ELF-1 (cell line): Measurements from ENCODE around the gene GRIFIN.
"Not testable (repeated sequence)": the region's sequence is repeated elsewhere in the genome, so short reads cannot be mapped to it uniquely, and the experiment has no call there.

ENCODE experiments used
- DNase-seq: peaks from one replicate; pipeline ENCODE4 v3.0.0-alpha.2; 2016; ENCODE audit warnings: low read depth, low spot score

The GRIFIN gene

DNA sequence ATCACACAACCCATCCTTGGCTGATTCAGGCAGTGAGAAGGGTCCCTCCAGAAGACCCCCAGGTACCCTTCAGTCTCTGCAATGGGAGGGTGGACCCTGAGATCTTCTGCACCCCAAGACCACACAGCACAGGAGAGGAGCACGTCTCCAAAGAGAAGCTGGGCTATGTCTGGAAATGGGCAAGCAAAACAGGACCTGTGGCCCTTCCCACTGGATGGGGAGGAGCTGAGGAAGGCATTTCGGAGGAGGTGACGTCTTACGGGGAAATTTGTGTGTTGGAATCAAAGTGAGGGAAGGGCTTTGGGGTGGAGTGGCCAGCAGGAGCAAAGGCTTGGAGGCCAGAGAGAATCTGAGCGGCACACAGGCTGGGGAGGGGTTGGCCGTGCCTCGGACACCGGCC, 16.5 kb downstream of the GRIFIN start:
- DNase-seq: no peak

DNA sequence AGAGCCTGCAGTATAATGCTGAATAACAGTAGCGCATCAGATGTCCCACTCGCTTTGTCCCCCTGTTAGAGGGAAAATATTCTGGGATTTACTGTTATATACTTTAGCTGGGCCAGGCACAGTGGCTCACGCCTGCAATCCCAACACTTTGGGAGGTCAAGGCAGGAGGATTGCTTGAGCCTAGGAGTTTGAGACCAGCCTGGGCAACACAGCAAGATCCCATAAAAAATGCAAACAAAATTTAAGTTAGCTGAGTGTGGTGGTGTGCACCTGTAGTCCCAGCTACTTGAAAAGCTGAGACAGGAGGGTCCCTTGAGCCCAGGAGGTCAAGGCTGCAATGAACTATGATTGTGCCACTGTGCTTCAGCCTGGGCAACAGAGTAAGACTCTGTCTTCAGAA, 22.3 kb downstream of the GRIFIN start:
- DNase-seq: not testable (repeated sequence)

DNA sequence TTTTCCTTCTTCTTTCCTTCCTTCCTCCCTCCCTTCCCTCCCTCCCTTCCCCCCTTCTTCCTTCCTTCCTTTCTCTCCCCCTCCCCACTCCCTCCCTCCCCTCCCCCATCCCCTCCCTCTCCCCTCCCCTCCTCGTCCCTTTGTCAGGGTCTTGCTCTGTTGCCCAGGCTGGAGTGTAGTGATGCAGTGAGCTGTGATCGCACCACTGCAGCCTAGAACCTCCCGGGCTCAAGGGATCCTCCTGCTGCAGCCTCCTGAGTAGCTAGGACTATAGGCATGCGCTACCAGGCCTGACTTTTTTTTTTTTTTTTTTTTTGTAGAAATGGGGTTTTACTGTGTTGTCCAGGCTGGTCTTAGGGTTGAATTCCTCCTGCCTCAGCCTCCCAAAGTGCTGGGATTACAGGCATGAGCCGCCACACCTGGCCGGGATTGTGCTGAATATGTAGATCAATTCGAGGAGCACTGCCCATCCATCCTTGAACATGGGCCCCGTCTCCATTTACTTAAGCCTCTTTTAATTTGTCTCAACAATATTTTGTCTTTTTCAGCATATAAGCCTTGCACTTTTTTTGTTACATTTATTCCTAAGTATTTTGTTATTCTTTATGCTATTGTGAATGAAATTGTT, 23.4 kb downstream of the GRIFIN start:
- no peak for DNase-seq

DNA sequence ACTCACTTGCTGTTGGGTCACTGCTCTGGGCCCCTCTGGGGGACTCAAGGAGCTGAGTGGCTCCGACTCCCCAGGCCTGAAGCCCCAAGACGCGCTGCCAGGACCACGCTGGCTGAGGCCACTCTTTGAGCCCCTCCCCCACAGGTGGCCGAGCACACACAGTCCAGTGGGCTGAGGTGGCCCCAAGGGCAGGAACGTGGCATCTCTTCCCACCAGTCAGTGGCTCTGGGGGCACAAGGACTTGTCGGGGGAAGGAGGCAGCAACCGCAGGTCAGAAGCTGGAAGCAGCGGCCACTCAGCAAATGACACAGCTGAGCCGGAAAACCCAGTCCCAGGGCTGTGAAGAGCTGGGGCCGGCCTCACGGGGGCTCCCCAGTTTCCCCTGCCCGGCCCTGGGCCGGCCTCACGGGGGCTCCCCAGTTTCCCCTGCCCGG, 24.1 kb downstream of the GRIFIN start:
- no peak for DNase-seq

DNA sequence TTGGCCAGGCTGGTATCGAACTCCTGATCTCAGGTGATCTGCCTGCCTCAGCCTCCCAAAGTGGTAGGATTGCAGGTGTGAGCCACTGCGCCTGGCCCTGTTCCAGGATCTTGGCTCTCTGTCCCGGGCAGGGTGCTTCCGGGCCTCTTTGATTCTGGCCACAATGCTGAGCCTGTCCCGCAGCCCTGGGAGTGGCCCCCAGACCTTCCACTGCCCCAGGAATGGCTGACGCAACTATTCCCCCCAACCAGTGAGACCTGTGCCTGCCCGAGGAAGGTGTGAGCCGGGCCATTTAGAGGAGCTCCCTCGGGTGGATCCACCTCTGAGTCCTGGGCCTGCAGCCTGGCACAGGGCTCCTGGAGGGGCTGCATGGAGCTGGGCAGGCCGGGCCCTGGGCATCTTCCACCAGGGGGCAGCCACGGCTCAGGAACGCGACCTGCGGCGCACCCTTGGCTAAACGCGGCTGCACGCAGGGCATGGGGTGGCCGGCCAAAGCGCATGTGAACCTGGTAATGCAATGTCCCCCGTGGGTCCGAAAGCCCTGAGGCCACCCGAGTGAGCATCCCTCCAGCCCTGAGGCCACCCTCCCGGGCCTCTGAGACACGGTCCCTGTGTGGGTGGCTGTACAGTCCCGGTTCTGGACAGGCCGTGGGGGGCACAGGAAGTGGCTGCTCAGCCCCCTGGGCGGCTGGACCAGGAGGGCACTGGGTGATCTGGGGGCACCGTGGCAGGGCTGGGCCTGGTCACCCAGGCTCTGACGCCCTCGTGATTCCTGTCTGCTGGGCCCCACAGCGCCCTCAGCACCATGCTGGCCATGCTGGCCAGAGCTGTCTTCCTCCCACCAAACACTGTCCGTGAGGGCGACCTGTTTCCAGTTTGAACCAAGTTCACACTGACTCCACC, 24.8 kb downstream of the GRIFIN start:
- DNase-seq: peak; percentile 89

DNA sequence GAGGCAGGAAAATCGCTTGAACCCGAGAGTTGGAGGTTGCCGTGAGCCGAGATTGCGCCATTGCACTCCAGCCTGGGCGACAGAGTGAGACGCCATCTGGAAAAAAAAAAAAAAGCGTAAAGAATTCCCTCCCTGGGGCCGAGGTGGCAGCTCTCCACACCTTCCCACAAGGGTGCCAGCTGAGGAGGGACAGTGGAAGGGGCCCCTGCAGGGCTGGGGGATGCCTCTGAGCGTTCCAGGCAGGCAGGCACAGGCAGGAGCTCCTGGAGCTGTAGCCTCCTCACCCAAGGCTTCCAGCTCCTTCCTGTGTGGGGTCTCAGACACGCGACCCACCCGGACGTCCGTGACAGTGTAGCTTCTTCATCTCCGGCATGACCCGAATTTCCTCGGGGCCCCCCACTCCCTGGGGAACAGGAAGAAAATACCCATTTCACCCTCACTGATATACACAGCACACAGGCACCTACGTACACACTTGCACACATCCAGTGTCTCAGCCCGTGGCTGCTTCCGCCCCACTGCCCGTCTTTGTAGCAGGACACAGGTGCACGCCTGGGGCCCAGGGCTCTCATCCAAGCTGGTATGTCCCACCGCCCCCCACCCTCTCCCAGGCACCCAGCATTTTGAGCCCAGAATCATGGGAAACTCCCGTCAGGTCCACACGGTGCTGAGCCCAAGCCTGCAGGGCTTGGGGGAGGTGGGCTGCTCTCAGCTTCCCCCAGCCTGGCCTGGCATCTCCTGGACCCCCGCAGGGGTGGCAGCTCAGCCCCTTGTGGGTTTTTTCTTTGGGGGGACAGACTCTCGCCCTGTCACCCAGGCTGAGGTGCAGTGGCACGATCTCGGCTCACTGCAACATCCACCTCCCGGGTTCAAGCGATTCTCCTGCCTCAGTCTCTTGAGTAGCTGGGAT, 25.7 kb downstream of the GRIFIN start:
- no peak for DNase-seq

DNA sequence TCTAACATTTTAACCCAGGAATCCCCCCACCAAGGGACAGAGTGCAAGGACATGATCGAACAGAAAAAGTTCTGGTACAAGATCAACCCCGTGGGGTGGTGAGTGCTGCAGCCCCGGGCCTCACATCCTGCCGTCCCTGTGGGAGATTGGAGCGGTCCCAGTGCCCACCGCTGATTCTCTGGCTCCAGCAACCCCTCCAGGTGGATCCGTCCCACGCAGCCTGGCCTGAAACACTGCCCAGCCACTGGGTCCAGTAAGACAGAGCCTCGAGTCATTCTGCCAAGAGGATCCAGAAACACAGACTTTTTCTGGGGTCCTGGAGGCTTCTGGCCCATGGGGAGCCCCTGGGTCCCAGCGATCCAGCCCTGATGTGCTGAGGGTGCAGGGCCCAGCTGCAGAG, 29.5 kb downstream of the GRIFIN start:
- no peak for DNase-seq

DNA sequence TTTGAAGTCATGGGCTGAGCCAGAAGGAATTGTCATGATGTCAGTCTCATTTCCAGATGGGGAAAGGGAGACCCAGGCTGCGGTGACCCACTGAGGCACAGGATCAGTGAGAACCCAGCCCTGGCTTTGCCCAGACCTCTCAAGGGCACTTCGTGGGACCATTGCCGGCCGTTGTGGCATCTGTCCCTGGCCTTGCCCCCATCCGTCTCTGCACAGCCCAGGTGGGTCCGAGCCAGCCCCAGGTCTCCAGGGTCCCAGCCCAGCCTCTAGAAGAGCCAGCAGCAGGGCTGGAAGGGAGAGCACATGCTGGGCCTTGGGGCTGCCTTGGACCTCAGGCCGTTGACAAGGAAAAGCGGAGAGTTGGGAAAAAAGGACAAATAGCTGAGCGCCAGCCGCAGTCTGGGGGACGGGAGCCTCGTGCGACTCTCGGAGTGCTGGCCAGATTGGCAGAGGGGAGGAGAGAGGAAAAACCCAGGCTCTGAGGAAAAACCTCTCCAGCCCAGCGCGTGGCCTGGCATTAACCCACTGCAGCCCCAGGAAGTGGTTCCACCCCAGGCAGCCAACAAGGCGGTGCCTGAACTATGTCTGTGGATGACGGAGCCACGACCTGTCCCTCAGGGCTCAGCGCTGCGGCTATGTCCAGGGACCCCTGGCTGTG, 30.2 kb downstream of the GRIFIN start:
- DNase-seq: no peak

DNA sequence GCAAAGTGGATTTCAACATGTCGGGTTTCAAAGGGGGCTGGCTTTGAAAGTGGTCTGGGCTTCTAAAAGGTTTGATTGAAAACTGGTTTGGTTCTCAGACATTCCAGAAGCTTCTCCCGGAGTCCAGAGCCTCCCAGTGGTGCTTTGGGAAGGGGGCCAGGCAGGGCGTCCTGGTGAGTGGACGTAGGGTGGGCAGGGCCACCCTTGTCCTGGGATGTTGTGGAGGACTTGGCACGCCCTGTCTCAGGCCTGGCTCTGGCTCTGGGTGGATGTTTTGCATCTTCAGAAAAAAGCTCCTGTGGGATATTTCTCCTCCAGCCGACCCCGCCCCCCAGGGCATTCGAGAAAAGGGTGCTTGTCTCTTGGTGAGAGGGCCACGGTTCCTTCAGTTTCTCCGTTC, 31.2 kb downstream of the GRIFIN start:
- no peak for DNase-seq

DNA sequence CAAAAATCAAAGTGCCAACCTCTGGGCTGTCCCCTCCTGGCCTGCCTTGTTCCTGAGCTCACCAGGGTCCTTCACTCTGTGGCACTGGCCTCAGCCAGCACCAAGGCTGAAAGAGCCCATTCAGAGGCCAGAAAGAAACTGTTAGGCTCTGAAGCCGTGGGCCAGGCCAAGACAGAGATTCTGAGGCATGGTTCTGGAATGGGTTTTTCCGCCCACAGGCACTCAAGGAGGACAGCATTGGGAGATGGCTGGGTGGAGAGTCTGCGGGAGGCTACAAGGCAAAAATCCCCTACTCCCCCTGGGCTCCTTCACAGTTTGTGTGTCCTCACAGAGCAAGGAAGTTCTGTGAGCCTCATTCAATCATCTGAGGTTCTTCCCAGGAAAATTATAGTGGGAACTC, 31.7 kb downstream of the GRIFIN start:
- no peak for DNase-seq

DNA sequence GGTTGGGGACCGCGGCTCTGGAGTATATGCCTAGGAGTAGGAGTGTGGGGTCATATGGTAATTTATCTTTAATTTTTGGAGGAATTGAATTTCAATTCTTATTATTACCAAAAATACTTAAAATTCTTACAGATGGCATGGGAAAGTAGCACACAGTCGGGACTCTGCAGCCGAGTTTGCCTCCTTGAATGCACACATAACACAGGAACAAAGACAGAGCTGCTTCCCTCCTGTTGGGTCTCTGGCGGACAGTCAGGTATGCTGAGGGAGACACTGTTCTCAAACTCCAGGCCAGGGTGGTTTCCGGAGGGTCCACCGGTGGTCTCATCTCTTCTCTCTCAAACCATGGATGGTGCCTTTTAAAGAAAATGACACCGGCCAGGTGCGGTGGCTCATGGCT, 32.7 kb downstream of the GRIFIN start:
- DNase-seq: no peak

DNA sequence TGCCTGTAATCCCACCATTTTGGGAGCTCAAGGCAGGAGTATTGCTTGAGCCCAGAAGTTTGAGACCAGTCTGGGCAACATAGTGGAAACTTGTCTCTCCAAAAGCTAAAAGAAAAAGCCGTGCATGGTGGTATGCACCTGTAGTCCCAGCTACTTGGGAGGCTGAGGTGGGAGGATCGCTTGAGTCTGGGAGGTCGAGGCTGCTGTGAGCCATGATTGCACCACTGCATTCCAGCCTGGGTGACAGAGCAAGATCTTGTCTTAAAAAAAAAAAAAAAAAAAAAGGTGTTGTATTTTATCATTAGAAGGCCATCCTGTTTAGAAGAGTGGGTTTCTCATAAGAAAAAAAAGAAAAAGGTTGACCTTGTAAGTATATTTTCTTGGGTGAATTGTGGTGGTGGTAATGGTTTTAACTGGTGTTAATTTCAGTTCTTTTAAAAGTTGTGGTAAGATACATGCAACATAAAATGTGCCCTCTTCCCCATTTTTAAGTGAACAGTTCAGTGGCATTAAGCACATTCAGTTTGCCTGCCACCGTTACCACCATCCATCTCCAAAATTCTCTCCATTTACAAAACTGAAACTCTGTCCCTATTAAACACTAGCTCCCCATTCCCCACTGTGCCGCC, 34.7 kb downstream of the GRIFIN start:
- no peak for DNase-seq

DNA sequence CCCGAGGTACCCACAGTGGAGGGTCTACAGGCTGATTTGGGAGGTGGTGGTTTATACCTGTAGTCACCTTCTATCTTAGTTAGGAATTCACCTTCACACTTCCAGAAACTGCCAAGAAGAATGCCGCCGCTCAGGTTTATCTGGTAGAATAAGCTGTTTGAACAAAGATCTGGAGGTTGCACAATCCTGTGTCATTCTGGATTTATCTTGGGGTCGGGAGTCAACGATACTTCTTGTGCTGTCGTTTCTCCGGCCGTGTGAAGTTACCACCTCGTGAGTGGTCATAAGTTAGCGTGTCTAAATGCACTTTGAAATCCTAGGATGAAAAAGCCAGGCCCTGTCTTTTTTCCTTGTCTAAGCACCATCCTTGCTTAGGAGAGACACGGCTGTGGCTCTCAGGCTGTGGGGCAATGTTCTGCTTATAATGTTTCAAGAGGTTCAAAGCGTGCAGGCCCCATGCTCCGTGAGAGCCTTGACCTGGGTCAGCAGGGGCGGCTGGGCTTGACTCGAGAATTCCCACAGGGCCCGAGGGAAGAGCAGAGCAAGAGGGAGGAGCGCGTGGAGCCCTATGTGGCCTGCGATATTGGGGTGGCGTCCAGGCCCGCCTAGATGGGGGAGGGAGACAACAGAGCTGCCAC, 35.5 kb downstream of the GRIFIN start:
- peak; percentile 61 for DNase-seq

DNA sequence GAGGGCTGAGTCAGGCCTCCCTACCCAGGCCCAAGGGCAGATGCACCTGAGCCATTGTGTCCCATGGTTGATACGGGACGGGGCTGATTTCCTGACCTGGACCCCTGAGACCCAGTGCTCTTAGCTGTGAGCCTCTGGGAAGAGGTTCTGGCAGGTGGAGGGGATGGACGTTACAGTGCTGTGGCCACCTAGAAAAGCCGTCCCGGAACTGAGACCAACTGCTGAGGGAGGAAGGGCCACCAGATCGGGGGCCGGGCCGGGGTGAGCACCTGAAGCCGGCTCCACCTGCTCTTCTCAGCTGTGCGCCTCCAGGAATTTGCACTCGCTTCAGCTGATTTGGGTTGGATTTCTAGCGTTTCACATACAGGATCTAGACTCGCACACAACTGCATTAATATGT, 37.4 kb downstream of the GRIFIN start:
- no peak for DNase-seq

DNA sequence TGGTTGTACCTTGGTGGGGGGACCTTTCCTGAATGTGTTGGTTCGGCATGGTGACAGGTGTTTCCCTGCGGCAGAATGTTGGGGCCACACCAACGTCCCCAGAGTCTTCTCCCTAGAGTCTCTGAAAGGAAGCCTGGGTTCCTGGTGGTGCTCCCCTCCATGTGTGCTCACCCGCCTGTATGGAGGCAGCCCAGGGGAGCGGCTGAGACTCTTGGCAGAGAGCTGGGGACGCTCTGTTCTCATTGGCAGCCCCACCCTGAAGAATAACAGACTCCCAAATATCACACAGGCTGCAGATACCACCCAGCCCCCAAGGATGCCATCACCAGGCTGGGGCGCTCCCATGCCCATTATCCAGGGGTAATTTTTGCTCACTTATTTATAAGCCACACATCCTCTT, 38.0 kb downstream of the GRIFIN start:
- DNase-seq: no peak

DNA sequence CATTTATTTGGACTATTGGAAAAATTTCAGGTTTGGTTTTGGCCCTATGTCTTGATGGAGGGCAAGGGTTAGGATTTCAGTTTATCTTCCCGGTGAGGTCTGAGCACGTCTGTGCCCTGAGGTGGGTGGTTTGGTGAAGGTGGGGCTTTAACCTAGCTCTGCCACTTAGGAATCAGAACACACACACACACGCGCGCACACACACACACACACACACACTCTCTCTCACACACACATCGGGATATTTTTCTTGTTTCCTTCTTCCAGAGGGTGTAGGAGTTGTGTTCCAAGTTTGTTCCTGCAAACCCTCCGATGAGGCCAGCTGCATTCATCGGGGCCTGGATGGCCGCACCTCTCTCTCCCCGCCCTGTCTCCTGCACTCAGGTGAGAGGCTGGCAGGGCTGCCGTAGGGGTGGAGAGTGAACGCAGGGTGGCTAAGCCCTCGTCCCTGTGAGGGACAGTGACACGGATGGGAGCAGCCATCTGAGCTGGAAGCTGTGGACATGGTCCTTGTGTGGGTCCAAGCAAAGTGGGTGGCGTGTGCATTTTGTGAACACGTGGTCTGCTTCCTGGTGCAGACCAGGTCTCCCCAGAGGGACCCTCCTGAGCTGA, 38.6 kb downstream of the GRIFIN start:
- DNase-seq: no peak

DNA sequence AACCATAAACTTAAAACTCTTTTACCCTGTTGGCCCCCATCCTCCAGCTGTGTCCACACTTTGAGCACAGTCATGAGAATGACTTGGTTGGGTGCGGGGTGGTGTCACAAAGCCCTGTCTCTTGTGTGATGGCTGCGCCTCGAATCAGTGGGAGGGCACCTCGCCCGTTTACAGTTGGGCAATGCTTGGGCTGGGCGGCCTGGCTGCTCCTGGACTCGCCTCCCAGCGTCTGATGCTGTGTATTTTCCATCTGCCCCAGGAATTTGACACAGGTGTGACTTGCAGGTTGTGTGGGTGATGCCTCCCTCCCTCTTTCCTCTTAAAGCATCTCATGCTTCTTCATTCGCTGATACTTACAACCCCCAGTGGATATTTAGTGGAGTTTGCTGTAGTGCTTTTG, 39.1 kb downstream of the GRIFIN start:
- DNase-seq: no peak

DNA sequence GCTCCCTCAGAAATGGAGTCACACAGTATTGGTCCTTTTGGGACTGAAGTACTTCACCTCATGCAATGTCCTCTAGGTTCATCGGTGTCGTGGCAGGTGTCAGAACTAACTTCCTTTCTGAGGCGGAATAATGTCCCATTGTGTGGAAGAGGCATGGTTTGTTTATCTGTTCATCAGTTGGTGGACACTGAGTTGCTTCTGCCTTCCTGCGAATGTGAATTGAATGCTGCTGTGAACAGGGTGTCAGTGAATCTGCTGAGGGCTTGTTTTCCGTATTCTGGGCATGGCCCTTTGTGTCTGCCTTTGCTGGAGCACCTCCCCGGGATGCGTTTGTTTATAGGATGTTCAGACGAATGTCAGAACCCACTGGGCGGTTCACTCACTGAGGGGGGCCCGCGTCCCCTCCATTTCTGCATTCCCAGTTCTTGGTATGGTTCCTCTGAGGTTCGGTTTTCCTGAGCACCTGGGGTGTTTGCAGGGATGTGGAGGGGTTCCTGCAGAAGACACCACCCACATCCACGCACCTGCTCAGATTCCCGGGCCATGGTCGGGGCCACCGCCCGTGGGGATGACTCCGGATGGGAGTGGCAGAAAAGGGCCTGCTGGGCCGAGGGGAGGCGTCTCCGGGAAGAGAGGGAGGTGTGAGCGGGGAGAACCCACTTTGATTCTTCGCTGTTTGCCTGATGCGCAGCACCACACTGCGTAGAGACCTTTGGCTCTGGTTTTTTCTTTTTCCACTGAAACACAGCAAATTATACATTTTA, 39.7 kb downstream of the GRIFIN start:
- DNase-seq: no peak

DNA sequence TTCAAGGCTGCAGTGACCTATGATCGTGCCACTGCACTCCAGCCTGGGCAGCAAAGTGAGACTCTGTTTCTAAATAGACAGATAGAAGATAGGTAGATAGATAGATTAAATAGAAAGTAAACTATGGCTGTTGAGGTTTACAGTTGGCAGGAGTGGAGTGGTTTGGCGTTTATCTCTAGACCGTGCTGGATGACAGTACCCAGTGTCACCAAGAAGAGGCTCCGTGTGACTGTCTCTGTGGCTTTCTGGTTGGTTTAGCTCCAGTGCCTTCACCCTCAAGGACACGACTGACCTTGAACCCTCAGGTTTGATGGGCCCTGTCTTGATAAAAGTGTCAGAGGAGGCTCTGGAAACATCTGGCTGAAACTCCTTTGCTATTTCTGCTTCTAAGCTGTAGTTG, 41.1 kb downstream of the GRIFIN start:
- DNase-seq: no peak
